ENCODE data around the gene BNC2. TPM values are rescaled to one million over a fixed set of nuclear protein-coding genes. Genes with fewer than 3 reads are reported as not detected.

Gene BNC2
- total and polyA plus RNA-seq, 2 of the 13 experiments (the other 11 are each of a cell fraction or from before 2014, with no cell fraction given): not detected

DNA sequence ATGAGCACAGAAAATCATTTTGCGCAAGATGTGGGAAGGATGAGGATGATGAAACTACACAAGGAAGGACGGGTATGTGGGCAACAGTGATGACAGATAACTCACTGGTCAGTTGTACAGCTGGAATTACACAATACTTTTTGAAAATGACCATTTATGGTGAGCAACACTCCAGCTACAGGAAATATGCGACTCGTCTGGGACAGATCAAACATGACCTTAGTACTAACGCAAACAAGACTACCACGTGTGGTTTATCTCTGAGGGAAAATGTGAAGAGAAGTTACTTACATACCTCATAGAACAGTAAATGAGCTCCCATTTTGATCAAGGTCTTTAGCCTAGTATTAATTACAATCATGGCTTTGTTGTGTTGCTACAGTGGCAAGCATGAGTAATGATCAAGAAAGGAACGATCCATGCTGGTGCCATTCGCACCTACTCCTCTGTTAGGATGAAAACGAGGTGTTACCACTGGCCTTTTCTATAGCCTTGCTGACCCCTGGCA lies 456.9 kb downstream of the BNC2 start (continued):
- TF ChIP-seq NFATC3 (CRISPR knock-in tag; IDR thresholded peaks at IDR 0.05) (no peak), HMG20A (CRISPR knock-in tag; IDR thresholded peaks at IDR 0.05; ENCODE audit: borderline replicate concordance) (peak; percentile 73; the same call in 1 of the 2 replicates), ZNF329 (CRISPR knock-in tag; IDR thresholded peaks at IDR 0.05; ENCODE audit: low read depth) (no peak), ZNF33B (CRISPR knock-in tag; IDR thresholded peaks at IDR 0.05) (no peak), CBFB (CRISPR knock-in tag; IDR thresholded peaks at IDR 0.05) (no peak; the same call in 1 of the 2 replicates), RFXANK (CRISPR knock-in tag; IDR thresholded peaks at IDR 0.05) (no peak), PPARG (CRISPR knock-in tag; conservative IDR thresholded peaks at IDR 0.05) (peak; percentile 66), DMTF1 (CRISPR knock-in tag; IDR thresholded peaks at IDR 0.05) (no peak), MATR3 (CRISPR knock-in tag; IDR thresholded peaks at IDR 0.05) (no peak), HES4 (CRISPR knock-in tag; IDR thresholded peaks at IDR 0.05; ENCODE audit: borderline replicate concordance) (no peak), DR1 (CRISPR knock-in tag; IDR thresholded peaks at IDR 0.05) (no peak), NCOR1 (IDR thresholded peaks at IDR 0.05; ENCODE audit: borderline replicate concordance, low read length) (no peak; the same call in 1 of the 2 replicates), NR2F1 (CRISPR knock-in tag; IDR thresholded peaks at IDR 0.05) (peak; percentile 51 to 88; a peak in 3 of 4 replicates)
- TF ChIP-seq, protein P1, sequence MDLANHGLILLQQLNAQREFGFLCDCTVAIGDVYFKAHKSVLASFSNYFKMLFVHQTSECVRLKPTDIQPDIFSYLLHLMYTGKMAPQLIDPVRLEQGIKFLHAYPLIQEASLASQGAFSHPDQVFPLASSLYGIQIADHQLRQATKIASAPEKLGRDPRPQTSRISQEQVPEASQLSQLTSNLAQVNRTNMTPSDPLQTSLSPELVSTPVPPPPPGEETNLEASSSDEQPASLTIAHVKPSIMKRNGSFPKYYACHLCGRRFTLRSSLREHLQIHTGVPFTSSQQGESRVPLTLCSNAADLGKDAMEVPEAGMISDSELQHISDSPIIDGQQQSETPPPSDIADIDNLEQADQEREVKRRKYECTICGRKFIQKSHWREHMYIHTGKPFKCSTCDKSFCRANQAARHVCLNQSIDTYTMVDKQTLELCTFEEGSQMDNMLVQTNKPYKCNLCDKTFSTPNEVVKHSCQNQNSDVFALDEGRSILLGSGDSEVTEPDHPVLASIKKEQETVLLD (CRISPR knock-in tag; IDR thresholded peaks at IDR 0.05; ENCODE audit: low read depth): no peak
- TF ChIP-seq, protein P2, sequence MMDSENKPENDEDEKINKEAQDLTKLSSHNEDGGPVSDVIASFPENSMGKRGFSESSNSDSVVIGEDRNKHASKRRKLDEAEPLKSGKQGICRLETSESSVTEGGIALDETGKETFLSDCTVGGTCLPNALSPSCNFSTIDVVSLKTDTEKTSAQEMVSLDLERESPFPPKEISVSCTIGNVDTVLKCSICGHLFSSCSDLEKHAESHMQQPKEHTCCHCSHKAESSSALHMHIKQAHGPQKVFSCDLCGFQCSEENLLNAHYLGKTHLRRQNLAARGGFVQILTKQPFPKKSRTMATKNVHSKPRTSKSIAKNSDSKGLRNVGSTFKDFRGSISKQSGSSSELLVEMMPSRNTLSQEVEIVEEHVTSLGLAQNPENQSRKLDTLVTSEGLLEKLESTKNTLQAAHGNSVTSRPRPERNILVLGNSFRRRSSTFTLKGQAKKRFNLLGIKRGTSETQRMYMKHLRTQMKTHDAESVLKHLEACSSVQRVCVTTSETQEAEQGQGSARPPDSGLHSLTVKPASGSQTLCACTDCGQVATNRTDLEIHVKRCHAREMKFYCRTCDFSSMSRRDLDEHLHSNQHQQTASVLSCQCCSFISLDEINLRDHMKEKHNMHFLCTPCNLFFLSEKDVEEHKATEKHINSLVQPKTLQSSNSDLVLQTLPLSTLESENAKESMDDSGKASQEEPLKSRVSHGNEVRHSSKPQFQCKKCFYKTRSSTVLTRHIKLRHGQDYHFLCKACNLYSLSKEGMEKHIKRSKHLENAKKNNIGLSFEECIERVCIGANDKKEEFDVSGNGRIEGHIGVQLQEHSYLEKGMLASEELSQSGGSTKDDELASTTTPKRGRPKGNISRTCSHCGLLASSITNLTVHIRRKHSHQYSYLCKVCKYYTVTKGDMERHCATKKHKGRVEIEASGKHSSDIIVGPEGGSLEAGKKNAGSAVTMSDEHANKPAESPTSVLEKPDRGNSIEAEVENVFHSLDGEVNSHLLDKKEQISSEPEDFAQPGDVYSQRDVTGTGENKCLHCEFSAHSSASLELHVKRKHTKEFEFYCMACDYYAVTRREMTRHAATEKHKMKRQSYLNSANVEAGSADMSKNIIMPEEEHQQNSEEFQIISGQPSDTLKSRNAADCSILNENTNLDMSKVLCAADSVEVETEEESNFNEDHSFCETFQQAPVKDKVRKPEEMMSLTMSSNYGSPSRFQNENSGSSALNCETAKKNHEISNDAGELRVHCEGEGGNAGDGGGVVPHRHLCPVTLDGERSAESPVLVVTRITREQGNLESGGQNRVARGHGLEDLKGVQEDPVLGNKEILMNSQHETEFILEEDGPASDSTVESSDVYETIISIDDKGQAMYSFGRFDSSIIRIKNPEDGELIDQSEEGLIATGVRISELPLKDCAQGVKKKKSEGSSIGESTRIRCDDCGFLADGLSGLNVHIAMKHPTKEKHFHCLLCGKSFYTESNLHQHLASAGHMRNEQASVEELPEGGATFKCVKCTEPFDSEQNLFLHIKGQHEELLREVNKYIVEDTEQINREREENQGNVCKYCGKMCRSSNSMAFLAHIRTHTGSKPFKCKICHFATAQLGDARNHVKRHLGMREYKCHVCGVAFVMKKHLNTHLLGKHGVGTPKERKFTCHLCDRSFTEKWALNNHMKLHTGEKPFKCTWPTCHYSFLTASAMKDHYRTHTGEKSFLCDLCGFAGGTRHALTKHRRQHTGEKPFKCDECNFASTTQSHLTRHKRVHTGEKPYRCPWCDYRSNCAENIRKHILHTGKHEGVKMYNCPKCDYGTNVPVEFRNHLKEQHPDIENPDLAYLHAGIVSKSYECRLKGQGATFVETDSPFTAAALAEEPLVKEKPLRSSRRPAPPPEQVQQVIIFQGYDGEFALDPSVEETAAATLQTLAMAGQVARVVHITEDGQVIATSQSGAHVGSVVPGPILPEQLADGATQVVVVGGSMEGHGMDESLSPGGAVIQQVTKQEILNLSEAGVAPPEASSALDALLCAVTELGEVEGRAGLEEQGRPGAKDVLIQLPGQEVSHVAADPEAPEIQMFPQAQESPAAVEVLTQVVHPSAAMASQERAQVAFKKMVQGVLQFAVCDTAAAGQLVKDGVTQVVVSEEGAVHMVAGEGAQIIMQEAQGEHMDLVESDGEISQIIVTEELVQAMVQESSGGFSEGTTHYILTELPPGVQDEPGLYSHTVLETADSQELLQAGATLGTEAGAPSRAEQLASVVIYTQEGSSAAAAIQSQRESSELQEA (CRISPR knock-in tag; IDR thresholded peaks at IDR 0.05; ENCODE audit: not compliant biosample characterization): no peak
